ENCODE data around the gene SLC25A33. TPM values are rescaled to one million over a fixed set of nuclear protein-coding genes. Genes with fewer than 3 reads are reported as not detected.
"Not testable (repeated sequence)": the region's sequence is repeated elsewhere in the genome, so short reads cannot be mapped to it uniquely, and the experiment has no call there.

The SLC25A33 gene, protein sequence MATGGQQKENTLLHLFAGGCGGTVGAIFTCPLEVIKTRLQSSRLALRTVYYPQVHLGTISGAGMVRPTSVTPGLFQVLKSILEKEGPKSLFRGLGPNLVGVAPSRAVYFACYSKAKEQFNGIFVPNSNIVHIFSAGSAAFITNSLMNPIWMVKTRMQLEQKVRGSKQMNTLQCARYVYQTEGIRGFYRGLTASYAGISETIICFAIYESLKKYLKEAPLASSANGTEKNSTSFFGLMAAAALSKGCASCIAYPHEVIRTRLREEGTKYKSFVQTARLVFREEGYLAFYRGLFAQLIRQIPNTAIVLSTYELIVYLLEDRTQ
- total RNA-seq = 5.4 TPM in 2 replicates

DNA sequence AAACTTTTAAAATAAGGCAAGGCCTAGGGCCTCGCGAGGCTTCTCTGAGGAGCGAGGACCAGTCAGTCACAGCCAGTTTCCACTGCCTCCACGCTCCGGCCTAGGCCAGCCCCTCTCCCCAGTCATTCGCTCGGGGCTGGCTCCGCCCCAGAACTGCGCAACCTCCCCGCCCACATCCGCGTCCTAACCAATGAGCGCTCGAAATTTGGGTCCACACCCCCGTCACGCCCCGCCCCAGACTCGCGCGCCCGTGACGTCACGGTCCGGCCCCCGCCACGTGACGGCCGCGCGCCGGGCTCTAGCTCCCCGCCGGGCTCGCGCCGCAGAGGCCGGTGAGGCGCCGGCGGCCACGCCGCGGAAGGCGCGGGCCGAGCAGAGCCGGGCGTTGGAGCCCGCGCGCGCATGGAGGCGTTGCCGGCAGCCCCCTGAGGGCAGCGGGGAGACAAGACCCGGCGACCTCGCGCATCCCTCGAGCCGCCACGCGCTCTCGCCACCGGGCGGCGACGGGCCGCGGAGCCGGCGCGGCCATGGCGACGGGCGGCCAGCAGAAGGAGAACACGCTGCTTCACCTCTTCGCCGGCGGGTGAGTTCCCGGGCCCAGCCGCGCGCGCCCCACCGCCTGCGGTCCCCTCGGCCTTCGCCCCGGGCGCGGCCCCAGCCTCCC, at the start of gene SLC25A33:
SLC25A33 (plus strand) TSS at position 301 of the 664 bp plus-strand sequence; CDS start at position 528, 227 bp downstream.
- intact Hi-C loops (cut with micrococcal nuclease) = loop anchor here (1.0 to 2.0 kb wide), 9 partner anchors 44 to 860 kb away; partner anchors contain the start of genes CLSTN1, CTNNBIP1, GPR157 and H6PD

DNA sequence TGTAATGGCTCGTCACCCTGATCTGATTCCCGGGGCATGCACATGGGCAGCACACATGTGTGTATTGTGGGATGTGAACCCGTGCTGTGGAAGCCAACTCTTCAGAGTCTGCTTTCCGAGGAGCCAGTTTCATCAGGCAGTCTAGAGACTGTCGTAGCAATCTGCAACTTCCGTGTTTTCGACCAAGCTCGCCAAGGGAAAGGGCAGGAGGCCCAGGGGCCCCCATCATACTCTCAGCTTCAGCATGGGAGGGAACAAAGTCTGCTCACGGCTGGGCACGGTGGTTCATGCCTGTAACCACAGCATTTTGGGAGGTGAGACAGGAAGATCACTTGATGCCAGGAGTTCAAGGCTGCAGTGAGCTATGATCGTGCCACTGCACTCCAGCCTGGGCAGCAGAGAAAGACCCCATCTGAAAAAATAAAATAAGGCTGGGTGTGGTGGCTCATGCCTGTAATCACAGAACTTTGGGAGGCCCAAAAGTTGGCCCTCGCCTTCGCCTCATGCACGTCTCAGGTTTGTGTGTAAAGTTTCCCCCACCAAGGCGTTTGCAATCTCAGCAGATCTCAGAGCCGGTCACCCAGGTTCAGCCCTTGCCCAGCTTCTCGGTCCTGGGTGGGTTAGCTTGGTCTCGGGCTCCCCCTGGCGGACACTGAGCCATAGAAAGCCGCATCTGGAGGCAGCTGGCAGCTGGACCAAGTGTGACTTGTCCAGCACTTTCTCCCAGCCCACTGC, 48.5 kb upstream of the SLC25A33 start:
- intact Hi-C loops (cut with micrococcal nuclease) = loop anchor here (1.0 to 5.0 kb wide), 6 partner anchors 201 to 380 kb away; no protein-coding TSS in a partner anchor

DNA sequence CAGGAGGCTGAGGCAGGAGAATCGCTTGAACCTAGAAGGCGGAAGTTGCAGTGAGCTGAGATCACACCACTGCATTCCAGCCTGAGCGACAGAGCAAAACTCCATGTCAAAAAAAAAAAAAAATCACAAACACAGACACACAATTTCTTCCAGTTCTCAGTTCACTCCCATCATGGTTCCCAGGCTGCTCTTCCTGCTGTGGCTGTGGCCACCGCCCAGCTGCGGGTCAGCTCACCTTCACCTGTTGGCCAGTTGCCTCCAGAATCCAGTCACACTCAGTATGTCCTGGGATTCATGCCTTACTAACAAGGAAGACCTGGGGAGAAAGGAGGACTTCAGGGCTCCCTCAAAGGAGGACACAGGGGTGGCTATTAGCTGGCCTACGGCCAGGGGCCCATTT, 45.9 kb upstream of the SLC25A33 start:
- intact Hi-C loops (cut with micrococcal nuclease) = loop anchor here (5.0 kb wide), 1 partner anchor 296 kb away; no protein-coding TSS in a partner anchor

DNA sequence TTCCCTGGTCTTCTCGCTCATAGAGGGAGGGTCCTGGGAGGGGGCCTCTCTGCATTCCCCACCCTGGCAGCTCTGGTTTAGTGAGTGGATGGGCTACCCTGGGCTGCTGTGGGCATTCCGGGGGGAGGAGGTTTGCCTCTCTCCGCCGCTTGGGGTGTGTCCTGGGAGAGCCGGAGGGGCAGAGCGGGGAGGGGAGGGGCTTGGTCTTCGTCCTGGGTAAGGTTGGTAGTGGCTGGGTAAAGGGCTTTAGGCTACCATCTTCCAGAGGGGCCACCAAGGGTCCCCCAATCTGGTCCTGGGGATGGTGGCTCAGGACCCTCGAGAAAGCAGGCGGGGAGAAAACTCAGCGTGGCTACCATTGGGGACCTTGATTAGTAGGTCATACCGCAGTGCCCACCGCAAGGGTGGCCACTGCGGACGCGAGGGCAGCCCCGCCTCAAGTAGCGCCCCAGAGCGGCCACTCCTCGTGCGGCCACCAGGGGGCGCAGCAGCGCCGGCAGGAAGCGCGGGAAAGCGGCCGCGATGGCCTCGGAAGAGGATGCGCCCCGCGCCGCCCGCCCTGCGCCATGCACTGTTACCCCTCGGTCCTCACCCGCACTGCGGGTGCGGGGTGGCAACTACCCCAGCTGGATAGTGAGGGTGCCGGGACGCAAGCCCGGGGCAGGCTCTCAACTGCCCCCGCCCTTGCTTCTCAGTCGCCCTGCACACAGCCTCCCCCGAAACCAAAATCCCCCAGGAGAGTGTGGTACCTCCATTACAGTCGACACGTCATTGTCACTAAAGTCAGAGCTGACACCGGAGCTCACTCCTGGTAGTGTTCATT, 44.1 kb upstream of the SLC25A33 start:
- intact Hi-C loops (cut with micrococcal nuclease) = loop anchor here (1.0 to 5.0 kb wide), 4 partner anchors 44 to 372 kb away; partner anchors contain the start of gene SLC25A33

DNA sequence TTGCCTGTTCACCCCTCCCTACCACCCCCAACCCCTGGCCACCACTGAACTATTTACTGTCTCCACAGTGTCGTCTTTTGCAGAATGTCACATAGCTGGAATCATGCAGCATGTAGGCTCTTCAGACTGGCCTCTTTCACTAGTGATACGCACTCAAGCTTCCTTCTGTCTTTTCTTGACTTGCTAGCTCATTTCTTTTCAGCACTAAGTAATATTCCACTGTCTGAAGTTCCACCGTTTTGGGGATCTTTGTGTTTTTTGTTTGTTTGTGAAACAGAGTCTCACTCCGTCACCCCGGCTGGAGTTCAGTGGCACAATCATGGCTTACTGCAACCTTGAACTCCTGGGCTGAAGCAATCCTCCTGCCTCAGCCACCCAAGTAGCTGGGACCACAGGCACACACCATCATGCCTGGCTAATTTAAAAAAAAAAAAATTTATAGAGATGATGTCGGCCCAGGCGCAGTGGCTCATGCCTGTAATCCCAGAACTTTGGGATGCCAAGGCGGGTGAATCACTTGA, 43.4 kb upstream of the SLC25A33 start:
- intact Hi-C loops (cut with micrococcal nuclease) = loop anchor here (1.0 to 2.0 kb wide), 3 partner anchors 43 to 371 kb away; partner anchors contain the start of gene SLC25A33

DNA sequence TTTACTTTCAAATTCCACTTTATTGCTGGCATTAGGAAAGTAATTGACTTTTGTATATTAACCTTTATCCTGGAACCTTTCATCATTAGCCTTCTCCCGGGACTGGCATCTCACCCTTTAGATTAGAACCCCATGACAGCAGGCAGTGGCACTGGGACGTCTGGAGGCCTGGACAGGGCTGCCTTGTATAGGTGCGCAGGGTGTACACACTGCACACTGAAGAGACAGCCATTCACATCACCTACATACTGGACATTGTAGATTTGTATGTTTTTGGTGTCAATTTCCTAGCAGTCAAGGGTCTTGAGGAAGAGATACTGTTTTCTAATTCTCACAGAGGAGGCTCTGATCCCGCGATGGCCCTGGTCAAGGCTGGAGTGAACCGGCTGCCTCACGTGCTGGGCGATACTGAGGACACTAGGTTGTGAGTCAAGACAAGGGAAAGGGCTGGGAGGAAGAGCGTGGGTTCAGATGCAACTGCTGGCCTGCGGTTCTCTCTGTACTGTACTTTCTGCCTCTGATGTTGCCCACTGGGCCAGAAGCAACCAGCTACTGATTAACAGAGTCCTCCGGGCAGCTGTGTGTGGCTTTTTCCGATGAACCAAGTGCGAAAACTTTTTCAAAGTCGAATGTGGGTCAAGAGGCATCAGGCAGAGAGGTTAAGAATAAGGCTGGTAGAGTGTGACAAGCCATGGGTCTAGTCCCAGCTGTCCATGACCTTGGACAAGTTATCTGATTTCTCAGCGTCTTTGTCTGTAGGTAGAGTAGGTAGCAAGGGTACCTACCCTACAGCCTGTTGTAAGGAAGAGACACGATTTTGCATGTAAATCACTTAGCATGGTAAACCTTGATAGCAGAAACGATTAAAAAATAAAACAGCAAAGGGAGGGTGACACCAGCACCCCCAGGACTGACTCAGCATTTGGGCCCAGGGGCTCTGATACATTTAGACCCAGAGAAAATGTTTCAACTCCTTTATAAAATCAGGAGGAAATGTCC, 38.2 kb upstream of the SLC25A33 start:
- intact Hi-C loops (cut with micrococcal nuclease) = no loop called here

DNA sequence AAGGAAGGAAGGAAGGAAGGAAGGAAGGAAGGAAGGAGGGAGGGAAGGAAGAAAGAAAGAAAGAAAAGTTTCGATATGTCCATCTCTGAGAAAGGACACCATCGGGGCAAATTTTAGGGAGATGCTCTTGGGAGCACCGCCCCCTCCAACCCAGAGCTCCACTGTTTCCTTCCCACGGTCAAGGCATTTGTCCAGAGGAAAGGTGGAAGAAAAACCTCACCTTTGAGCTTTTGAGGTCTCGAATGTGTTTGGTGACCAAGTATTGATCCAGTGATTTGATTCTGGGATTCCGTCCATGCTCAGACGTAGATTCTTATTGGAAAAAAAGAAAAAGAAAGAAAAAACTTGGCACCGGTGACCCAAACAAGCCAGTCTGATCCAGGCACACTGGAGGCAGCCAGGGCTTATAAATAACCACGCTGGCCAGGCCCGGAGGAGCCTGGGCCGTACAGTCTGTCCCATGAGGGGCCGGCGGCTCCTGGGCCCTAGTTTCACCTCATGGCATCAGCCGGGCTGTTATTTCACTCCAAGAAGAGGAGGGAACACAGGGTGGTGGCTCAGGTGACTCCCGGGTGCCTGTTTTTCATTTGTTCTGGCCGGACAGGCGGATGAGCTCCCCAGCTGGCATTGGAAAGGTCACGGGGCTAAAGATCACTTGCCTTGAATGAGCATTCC, 36.1 kb upstream of the SLC25A33 start:
- intact Hi-C loops (cut with micrococcal nuclease) = no loop called here

DNA sequence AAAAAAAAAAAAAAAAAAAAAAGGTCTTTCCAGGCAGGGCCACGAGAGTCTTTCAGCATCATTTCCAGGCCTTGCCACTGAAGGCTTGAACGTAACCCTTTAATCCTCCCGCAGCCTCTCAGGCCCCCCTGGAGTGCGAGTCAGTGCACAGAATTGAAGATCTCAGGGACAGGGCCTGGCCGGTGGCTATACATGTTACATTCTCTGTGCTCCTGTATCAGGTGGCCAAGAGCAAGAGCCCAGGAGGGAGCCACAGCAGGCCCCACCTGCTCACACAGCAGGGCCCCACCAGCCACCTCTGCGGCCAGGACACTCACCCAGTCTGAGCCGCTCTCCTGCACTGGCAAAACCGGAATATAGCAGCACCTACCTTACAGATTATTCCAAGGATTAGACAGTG, 34.1 kb upstream of the SLC25A33 start:
- intact Hi-C loops (cut with micrococcal nuclease) = no loop called here

DNA sequence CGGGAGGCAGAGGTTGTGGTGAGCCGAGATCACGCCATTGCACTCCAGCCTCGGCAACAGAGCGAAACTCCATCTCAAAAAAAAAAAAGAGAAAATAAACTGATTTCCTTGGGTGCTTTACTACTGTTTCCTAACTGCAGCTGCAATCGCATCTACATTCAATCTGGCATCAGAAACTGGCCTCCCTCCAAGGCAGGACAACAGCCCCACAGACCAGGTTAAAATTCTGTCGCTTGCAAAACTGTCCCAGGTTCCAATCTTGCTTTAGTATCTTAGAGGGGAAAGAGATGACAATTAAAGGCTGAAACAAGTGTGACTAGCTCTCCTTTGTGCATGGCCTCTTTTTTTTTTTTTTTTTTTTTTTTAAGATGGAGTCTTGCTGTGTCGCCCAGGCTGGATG, 32.4 kb upstream of the SLC25A33 start:
- intact Hi-C loops (cut with micrococcal nuclease) = no loop called here

DNA sequence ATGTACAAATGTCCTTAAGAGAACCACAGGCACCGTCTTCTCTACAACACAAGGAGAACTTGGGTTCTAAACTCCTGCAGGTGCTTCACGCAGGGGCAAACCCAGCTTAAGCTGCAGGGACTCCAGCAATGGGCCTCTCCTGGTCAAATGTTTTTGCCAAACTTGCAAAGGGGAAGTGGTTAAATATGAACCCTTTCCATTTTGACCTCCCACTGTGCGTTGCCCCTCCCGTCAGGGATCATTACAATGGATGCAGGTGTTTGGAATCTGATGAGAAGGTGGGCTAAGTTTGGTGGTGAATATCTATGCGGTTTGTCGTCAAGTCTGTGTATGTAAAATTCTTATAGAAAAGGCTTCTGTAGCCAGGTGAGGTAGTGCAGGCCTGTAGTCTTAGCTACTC, 29.1 kb upstream of the SLC25A33 start:
- intact Hi-C loops (cut with micrococcal nuclease) = no loop called here

DNA sequence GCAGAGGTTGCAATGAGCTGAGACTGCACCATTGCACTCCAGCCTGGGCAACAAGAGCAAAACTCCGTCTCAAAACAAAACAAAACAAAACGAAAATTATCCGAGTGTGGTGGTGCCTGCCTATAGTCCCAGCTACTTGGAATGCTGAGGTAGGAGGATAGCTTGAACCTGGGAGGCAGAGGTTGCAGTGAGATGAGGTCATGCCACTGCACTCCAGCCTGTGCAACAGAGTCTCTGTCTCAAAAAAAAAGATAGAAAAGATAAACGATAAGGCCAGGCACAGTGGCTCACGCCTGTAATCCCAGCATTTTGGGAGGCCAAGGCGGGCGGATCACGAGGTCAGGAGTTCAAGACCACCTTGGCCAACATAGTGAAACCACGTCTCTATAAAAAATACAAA, 23.7 kb upstream of the SLC25A33 start:
- intact Hi-C loops (cut with micrococcal nuclease) = not testable (repeated sequence)

DNA sequence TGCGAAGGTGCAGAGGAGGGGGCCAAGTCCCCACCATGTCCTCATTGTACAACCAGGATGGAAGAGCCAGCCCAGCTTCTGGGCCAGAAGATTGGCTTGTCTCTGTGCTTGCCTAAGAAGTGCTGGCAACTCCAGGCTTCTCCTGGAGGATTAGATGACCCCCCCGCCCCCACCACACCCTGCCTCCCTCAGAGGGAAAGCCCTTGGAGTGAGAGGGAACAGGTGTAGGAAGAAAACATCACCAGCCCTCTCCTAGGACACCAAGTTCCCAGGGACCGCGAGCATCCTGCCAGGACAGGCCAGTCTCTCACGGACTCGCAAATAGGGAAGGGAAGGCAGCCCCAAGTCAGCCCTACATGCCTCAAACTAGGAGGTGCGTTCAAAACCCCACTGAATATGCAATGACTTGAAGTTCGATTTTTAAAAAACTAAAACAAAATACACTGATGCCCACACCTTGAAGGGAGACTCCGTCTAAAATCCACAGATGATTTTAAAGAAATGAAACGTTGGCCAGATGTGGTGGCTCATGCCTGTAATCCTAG, 20.7 kb upstream of the SLC25A33 start:
- intact Hi-C loops (cut with micrococcal nuclease) = no loop called here

DNA sequence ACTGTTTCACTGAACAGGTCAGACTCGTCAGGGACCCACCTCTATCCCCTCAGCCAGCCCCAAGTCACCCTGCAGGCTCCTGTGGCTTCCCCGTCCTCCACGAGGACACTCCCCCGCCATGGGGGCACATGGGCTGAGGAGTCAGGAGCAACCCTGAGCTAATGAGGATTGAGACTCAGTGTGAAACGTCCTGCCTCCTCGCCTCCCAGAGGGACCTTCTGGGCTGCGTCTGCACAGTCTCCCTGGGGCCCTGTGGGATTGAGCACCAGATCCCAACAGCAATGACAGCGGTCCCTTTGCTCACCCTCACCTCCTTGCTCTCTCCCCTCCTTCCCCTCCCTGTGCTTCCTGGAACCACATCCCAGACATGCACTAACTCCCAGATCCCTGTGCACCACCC, 18.9 kb upstream of the SLC25A33 start:
- intact Hi-C loops (cut with micrococcal nuclease) = no loop called here

DNA sequence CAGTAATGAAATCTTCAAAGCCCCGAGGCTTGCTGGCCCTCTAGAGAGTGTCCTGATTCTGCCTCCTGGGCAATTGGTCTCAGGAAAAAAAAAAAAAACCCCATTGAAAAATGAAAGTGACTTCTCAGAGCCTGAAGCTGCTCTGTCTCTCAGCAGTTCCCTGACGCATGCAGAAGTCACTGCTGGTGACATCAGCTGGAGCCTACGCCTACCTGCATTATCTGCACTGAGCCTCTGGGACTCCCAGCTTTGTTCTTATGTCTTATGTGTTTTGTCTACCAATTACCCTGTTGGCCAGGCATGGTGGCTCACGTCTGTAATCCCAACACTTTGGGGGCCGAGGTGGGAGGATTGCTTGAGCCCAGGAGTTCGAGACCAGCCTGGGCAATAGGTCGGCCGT, 10.1 kb upstream of the SLC25A33 start:
- intact Hi-C loops (cut with micrococcal nuclease) = no loop called here

DNA sequence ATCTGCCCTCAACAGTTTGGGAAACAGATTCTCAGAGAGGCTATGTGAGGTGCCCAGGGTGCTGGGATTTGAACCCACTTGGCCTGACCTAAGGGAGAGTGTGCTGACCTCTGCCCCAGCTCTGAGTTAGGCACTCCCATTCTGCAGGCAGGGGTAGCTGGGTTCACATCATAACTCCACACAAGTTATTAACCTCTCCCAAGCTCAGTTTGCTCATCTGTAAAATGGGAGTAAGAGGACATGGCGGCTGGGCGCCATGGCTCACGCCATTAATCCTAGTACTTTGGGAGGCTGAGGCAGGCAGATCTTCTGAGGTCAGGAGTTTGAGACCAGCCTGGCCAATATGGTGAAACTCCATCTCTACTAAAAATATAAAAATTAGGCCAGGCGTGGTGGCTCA, 8.9 kb upstream of the SLC25A33 start:
- intact Hi-C loops (cut with micrococcal nuclease) = no loop called here

DNA sequence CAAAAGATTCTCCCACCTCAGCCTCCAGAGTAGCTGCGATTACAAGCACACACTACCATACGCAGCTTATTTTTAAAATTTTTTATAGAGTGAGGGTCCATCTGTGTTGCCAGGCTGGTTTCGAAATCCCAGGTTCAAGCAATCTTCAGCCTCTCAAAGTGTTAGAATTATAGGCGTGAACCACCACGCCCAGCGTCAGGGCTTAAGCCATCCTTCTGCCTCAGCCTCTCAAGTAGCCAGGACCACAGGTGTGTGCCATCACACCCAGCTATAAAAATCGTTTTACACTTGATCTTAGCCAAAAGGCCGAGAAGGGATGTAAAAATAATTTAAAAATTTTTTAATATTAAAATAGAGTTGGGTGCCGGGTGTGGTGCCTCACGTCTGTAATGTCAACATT, 4.3 kb upstream of the SLC25A33 start:
- intact Hi-C loops (cut with micrococcal nuclease) = no loop called here

DNA sequence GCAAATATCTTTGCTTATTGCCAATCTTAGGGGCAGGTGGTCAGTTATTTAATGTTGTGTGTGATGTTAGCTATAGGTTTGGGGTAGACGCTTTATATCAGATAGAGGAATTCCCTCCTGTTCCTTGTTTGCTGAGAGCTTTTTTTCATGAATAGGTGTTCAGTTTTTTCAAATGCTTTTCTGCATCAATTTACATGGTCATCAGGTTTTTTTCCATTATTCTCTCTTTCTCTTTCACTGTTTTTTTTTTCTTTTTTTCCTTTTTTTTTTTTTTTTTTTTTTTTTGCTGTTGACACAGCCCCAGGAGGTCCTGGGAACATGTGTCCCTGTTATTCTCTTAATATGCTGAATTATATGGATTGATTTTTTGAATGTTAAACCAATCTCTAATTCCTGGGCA, 3.0 kb upstream of the SLC25A33 start:
- intact Hi-C loops (cut with micrococcal nuclease) = no loop called here

DNA sequence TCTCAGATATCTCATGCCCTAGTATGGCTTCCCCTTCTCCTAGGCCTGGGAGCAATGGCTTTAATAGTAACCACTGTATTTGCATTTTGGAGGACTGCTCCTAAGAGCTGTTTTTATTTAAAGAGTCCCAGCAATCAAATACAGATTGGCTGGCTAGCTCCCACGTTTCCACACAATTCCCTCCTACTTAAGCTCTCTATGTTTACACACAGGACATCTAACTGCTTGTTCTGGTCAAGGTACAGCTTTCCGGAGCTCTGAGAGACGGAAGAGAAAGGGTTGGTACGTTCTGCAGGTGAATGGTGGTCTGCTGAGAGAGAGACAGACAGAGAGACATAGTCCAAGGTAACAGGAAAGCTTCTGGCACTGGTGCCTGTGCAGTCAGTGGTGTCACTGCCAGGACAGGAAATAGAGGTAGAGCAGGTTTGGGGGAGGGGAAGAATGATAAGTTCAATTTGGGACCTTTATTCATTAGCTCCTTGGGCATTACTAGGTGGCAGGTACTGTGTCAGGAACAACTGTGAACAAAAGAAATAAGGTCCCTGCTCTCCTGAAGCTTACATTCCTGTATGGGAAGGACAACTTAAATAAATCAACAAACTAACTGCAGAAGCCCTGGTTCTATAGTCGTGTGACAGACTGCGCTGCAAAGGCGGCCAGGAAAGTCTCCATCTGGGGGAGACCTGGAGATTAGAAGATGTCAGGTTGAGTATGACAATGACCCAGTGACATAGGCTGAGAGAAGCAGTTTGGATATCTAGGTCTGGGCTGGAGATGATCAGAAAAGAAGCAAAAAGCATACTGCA, 1.2 kb upstream of the SLC25A33 start:
- intact Hi-C loops (cut with micrococcal nuclease) = loop anchor here (2.0 kb wide), 4 partner anchors 43 to 861 kb away; partner anchors contain the start of genes GPR157, H6PD and PGD
